GM03348 (cell line): ENCODE data around the gene MOB3A.
"Not testable (repeated sequence)": the region's sequence is repeated elsewhere in the genome, so short reads cannot be mapped to it uniquely, and the experiment has no call there.

Experiments used
- DNase-seq: peaks from one replicate; pipeline ENCODE4 v3.0.0; 2012; ENCODE audit warnings: low spot score

The MOB3A gene

DNA sequence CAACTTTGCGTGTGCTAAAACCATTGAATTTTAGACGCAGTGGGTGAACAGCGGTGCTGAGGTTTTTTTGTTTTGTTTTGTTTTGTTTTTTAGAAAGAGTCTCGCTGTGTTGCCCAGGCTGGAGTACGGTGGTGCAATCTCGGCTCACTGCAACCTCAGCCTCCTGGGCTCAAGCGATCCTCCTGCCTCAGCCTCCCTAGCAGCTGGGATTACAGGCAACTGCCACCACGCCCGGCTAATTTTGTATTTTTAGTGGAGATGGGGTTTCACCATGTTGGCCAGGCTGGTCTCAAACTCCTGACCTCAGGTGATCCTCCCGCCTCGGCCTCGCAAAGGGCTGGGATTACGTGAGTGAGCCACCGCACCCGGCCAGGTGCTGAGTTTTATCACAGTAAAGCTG lies 61.9 kb downstream of the MOB3A start:
- not testable (repeated sequence) for DNase-seq

DNA sequence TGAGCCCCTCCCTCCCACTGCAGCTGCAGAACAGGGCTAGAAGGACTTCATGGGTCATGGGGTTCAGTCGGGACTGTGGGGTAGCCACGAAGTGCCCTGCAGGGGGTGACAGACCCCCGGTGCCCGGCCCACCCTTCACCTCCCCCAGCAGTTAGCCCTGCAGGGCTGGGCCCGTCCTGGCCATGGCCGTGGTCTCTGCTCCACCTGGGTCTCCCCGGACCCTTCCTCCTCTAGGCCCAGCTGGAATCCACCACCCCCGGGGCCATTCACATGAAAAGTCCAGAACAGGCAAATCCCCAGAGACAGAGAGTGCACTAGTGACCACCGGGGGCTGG lies 62.3 kb downstream of the MOB3A start:
- DNase-seq = no peak

DNA sequence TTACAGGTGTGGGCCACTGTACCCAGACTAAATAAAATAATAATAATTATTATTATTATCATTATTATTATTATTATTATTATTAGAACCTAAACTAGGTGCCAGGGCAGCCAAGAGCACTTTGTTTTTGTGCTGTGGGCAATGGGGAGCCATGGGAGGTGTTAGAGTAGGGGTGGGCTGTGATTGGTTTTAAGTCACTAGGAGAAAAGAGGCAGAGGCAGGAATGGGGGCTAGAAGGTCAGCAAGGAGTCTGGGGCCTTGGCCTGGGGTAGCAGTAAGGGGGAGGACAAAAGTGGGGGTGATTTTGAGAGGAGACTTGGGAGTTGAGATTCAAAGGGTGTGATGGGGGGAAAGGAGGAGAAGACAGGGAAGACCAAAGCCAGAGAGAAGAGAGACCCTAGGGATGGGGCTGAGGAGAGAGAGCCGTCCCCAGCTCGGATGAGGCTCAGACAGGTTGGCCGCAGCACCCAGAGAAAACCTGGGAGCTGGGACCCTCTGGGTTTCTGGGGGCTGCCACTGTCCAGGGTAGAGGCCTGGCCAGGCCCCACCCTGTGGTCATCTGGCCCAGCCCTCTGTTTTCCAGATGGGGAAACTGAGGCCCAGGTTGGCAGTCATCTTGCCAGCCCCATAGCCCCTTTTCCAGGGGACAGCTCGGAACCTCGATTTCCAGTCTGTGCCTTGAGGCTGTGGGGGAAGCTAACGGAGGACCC lies 62.9 kb downstream of the MOB3A start:
- no peak for DNase-seq

DNA sequence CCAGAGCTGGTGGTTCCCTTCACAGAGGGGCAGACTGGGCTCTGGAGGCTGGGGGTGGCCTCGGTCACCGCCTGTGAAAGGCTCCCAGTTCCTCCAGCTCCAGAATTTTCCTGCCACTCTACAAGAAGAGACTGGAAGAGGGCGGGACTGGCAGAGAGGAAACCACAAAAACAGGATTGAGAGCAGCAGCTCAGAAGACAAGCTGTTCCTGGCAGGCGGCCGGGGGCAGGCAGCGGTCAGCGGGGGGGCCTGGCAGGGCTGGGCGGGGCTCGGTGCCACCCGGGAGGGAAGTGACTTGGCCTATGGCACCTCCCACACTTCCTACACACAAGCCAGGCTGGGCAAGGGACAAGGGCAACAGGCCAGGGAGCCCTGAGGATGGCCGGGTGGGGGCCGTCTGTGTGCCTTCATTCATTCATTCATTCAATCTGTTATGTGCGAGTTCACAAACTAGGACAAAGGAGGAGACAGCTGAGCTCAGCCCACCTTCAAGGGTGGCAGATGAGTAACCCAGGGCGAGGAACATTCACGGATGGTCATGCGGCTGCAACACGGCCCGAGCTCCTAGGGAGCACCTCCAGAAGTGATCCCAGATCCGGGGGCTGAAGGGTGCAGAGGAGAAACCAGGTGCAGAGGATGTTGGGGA lies 63.7 kb downstream of the MOB3A start:
- peak; percentile 91 for DNase-seq

DNA sequence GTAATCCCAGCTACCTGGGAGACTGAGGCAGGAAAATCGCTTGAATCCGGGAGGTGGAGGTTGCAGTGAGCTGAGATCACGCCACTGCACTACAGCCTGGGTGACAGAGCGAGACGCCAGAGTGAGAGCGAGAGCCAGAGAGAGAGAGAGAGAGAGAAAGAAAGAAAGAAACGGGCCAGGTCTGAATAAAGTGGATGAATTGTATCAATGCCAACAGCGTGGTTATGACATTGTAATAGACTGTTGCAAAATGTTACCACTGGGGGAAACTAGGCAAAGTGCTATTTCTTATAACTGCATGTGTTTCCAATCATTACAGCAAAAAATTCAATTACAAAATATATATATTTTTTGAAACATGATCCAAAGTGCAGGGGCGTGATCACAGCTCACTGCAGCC lies 68.8 kb downstream of the MOB3A start:
- DNase-seq = peak; percentile 78

DNA sequence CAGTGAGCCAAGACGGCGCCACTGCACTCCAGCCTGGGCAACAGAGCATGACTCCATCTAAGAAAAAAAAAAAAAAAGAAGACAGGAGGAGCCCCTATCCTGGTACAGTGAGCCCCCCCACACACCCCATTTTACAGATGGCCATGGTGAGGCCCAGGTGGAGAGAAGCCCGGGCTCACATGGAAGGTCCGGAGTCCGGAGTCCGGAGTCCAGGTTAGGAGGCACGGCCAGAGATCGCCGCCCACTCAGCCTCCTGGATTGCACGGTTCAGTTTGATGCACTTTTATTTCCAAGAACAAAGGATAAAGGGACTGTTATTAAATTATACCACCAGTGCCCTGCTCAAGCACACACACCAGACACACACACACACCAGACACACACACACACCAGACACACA lies 69.4 kb downstream of the MOB3A start:
- no peak for DNase-seq

DNA sequence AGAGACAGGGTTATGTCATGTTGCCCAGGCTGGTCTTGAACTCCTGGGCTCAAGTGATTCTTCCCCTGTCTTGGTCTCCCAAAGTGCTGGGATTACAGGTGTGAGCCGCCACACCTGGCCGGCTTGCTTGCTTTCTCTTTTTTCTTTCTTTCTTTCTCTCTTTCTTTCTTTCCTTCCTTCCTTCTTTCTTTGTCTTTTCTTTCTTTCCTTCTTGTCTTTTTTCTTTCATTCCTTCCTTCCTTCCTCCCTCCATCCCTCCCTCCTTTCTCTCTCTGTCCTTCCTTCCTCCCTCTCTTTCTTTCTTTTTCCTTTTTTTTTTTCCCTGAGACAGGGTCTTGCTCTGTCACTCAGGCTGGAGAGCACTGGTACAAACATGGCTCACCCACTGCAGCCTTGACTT lies 73.8 kb downstream of the MOB3A start:
- DNase-seq = no peak

DNA sequence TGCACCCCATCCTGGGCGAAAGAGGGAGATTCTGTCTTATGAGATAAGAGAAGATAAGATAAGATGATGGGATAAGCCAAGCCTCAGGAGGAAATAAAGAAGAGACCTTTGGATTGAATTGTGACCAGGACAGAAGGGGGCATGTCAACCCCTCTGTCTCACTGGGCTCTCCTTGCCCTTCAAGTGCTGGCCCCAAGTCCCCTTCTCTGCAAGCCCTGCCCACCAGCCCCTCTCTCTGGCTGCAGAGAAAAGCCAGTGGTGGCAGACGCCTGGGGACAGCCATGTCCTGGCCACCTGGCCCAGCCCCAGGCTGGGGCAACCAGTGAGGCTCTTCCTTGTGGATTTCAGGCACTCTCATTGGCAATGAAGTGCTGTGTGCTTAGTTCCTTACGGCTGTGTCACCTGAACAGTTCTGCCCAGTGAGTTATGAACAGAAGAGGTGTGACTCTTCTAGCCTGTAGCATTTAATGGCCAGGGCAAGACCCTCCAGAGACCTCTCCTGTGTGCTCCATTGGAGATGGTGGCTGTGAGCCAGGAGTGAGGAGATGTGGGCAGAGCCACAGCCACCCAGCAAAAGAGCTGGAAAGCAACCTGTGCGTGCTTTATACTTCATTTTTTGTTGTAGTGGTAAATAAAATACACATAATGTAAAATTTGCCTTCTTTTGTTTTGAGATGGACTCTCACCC lies 74.5 kb downstream of the MOB3A start:
- DNase-seq = no peak
